SK-N-SH (cell line): ENCODE measurements around the gene BEST1. TPM values are rescaled to one million over a fixed set of nuclear protein-coding genes. Genes with fewer than 3 reads are reported as not detected.
A peak's percentile ranks its signal among the peaks of the same experiment; 100 is the strongest.

Experiments
- CTCF ChIA-PET: fragments of 300-600, 350-600 bp; formaldehyde crosslinking; extraction: SDS; loops from one replicate; lab custom pipeline; 2021; lab: Yijun Ruan, JAX
- POLR2A ChIA-PET: fragments of 350-600 bp; sonication (Branson Sonifier 250); formaldehyde crosslinking; extraction: SDS; loops from one replicate; lab custom pipeline; 2020; ENCODE audit warnings: antibody characterized with exemption, inconsistent platforms; lab: Yijun Ruan, JAX
- DNase-seq: peaks from one replicate; pipeline ENCODE4 v3.0.0; 2012
- H2AFZ ChIP-seq: fragments of 200-600 bp; sonication (generic); 2 replicates; pipeline ENCODE4 v1.8.1; 2016; ENCODE audit warnings: antibody characterized with exemption, mild to moderate bottlenecking, low read depth
- H3F3A ChIP-seq: fragments of 200-600 bp; sonication (generic); replicated peaks from 2 replicates; pipeline ENCODE3; 2016; ENCODE audit warnings: antibody characterized with exemption, mild to moderate bottlenecking; ENCODE audit not compliant: insufficient read depth
- H3K27ac ChIP-seq, 2 experiments: fragments of 200-500 bp in 1 of 2; fragments of 200-600 bp in 1 of 2; sonication (Bioruptor generic) in 1 of 2; sonication (generic), shearing (Covaris generic) in 1 of 2; 2 replicates each; pipeline versions ENCODE4 v1.5.1 to v1.6.1; 2014 to 2016; ENCODE audit warnings: low read depth in 2 of 2, inconsistent platforms in 1 of 2, low read length in 1 of 2, mild to moderate bottlenecking in 1 of 2, mixed read lengths in 1 of 2
- H3K27me3 ChIP-seq: fragments of 200-600 bp; sonication (generic), shearing (Covaris generic); 2 replicates; pipeline ENCODE4 v1.6.1; 2016; ENCODE audit warnings: mixed run types; ENCODE audit not compliant: insufficient read depth
- H3K36me3 ChIP-seq, 2 experiments: fragments of 200-500 bp in 1 of 2; fragments of 200-600 bp in 1 of 2; sonication (Bioruptor generic) in 1 of 2; sonication (generic) in 1 of 2; replicated peaks in 1 of 2; 2 replicates each; pipeline versions ENCODE3 to v1.5.1; 2014 to 2016; ENCODE audit warnings: low read length in 1 of 2, mild to moderate bottlenecking in 1 of 2; ENCODE audit not compliant: insufficient read depth in 2 of 2, control insufficient read depth in 1 of 2
- H3K4me1 ChIP-seq, 2 experiments: fragments of 200-500 bp in 1 of 2; fragments of 200-600 bp in 1 of 2; sonication (Bioruptor generic) in 1 of 2; sonication (generic), shearing (Covaris generic) in 1 of 2; 2 replicates each; pipeline versions ENCODE4 v1.5.1 to v1.6.1; 2014 to 2016; ENCODE audit warnings: low read depth in 1 of 2, low read length in 1 of 2, mixed run types in 1 of 2; ENCODE audit not compliant: insufficient read depth in 2 of 2, control insufficient read depth in 1 of 2
- H3K4me2 ChIP-seq: fragments of 200-600 bp; sonication (generic), shearing (Covaris generic); 2 replicates; pipeline ENCODE4 v1.6.1; 2017; ENCODE audit warnings: mixed run types
- H3K4me3 ChIP-seq, 2 experiments: fragments of 200-500 bp in 1 of 2; fragments of 200-600 bp in 1 of 2; sonication (Bioruptor generic) in 1 of 2; sonication (generic), shearing (Covaris generic) in 1 of 2; 2 replicates each; pipeline versions ENCODE4 v1.5.1 to v1.8.1; 2014 to 2016; ENCODE audit warnings: low read depth in 2 of 2, inconsistent platforms in 1 of 2, low read length in 1 of 2, mild to moderate bottlenecking in 1 of 2, mixed read lengths in 1 of 2, moderate library complexity in 1 of 2
- H3K79me2 ChIP-seq: fragments of 200-600 bp; sonication (generic); 2 replicates; pipeline ENCODE4 v1.8.1; 2017; ENCODE audit warnings: mild to moderate bottlenecking; ENCODE audit not compliant: insufficient read depth
- H3K9ac ChIP-seq: fragments of 200-600 bp; sonication (generic); 2 replicates; pipeline ENCODE4 v1.6.1; 2017; ENCODE audit warnings: mixed run types
- H3K9me2 ChIP-seq: fragments of 200-600 bp; sonication (generic); 2 replicates; pipeline ENCODE4 v1.6.1; 2017; ENCODE audit warnings: mixed run types
- H3K9me3 ChIP-seq: fragments of 200-600 bp; sonication (generic); 2 replicates; pipeline ENCODE4 v1.6.1; 2017; ENCODE audit warnings: mixed run types, mild to moderate bottlenecking, moderate library complexity
- H4K20me1 ChIP-seq: fragments of 200-600 bp; sonication (generic); 2 replicates; pipeline ENCODE4 v1.6.1; 2017; ENCODE audit warnings: mild to moderate bottlenecking, mixed run types; ENCODE audit not compliant: insufficient read depth
- ELF1 ChIP-seq: IDR thresholded peaks from 2 replicates; pipeline ENCODE4 v1.4.0; 2012
- EP300 ChIP-seq, 2 experiments: IDR thresholded peaks; 2 replicates each; pipeline versions ENCODE4 v1.4.0 to v1.6.1; 2012; ENCODE audit warnings: borderline replicate concordance in 1 of 2, low read depth in 1 of 2, low read length in 1 of 2
- FOSL2 ChIP-seq: IDR thresholded peaks from 2 replicates; pipeline ENCODE4 v1.4.0; 2012; ENCODE audit warnings: low read depth, mild to moderate bottlenecking, moderate library complexity, borderline replicate concordance
- GABPA ChIP-seq: IDR thresholded peaks from 2 replicates; pipeline ENCODE4 v1.4.0; 2012; ENCODE audit warnings: low read depth, mild to moderate bottlenecking
- GATA2 ChIP-seq: sonication (generic); formaldehyde crosslinking; IDR thresholded peaks from 2 replicates; pipeline ENCODE4 v1.5.0; 2020; ENCODE audit warnings: mild to moderate bottlenecking, missing genetic modification reagents
- JUND ChIP-seq: IDR thresholded peaks from 2 replicates; pipeline ENCODE4 v1.4.0; 2012
- MXI1 ChIP-seq: IDR thresholded peaks from 2 replicates; pipeline ENCODE4 v1.6.1; 2012; ENCODE audit warnings: mild to moderate bottlenecking, low read depth, low read length, improper control_type of control experiment
- POLR2AphosphoS5 ChIP-seq: IDR thresholded peaks from 2 replicates; pipeline ENCODE4 v1.6.1; 2012; ENCODE audit warnings: low read depth, low read length
- RCOR1 ChIP-seq: fragments of 150-350 bp; IDR thresholded peaks from 2 replicates; pipeline ENCODE4 v1.6.1; 2017; ENCODE audit warnings: antibody characterized with exemption, low read length
- TCF12 ChIP-seq: IDR thresholded peaks from 2 replicates; pipeline ENCODE4 v1.4.0; 2012
- WGBS: methylation state at CpG from one replicate; pipeline ENCODE4 v1.1.6; 2017; ENCODE audit warnings: low lambda C conversion rate; 5-methylcytosine and 5-hydroxymethylcytosine counted together
- polyA plus RNA-seq, 3 experiments: library from polyadenylated mRNA; depleted of rRNA; stranded (reverse); fragments of >200 nt; gene quantifications; 2 replicates each; pipeline ENCODE4 v1.2.3, GENCODE V29; 2012
- TF ChIP-seq, protein P1 (sequence below): fragments of 150-350 bp; IDR thresholded peaks from 2 replicates; pipeline ENCODE4 v1.6.1; 2017; ENCODE audit warnings: antibody characterized with exemption, low read length, low read depth, borderline replicate concordance
- TF ChIP-seq, protein P2 (sequence below): IDR thresholded peaks from 2 replicates; pipeline ENCODE4 v1.4.0; 2012; ENCODE audit warnings: low read depth, borderline replicate concordance
- TF ChIP-seq, protein P3 (sequence below): fragments of 200-600 bp; sonication (generic); IDR thresholded peaks from 2 replicates; pipeline ENCODE4 v1.6.1; 2017; ENCODE audit warnings: antibody characterized with exemption, mild to moderate bottlenecking, moderate library complexity
- TF ChIP-seq, protein P4 (sequence below): IDR thresholded peaks from 2 replicates; pipeline ENCODE4; 2012
- TF ChIP-seq, protein P5 (sequence below): IDR thresholded peaks from 2 replicates; pipeline ENCODE4 v1.4.0; 2012; ENCODE audit warnings: low read depth, borderline replicate concordance
- TF ChIP-seq, protein P6 (sequence below): fragments of 150-350 bp; IDR thresholded peaks from 2 replicates; pipeline ENCODE4 v1.6.1; 2016; ENCODE audit warnings: mild to moderate bottlenecking, low read depth, low read length

BEST1 gene
- polyA plus RNA-seq, 1 of the 3 experiments (the other 2 are of a cell fraction) = 0.30 TPM

DNA sequence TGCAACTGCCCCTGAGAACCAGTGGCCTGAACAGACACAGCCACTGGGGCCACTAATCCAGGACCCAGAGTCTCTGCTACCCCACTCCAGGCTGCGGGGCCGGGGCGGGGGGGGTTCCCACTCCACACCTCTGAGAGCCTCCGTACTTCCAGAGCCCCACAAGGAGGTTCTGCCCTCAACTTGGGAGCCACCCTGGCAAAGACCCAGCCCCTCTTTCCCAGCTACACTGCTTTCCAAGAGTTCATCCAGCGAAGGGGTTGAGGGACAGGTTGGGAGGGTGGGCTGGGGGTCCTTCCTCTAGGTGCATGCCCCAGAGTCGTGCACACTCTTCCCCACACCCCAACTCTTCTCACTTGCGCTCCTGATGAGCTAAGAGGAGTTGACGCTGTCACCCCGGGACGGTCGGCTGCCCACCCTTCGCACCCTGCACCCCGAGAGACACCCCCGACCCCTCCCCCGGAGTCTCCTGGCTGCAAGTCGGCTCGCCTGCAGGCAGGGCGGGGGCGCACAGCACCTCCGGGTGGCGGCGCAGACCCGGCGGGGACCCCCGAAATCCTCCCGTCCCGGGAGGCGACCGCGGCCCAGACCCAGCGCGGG, 33.3 kb upstream of the BEST1 start:
- CTCF ChIA-PET = interaction anchor here (0.9 to 5.9 kb wide), 6 partner anchors 8 to 191 kb away, joined by 3 to 85 read pairs (median 4); no protein-coding TSS in a partner anchor
- H3K79me2 ChIP-seq = no peaks in the 10 kb centered on the region

DNA sequence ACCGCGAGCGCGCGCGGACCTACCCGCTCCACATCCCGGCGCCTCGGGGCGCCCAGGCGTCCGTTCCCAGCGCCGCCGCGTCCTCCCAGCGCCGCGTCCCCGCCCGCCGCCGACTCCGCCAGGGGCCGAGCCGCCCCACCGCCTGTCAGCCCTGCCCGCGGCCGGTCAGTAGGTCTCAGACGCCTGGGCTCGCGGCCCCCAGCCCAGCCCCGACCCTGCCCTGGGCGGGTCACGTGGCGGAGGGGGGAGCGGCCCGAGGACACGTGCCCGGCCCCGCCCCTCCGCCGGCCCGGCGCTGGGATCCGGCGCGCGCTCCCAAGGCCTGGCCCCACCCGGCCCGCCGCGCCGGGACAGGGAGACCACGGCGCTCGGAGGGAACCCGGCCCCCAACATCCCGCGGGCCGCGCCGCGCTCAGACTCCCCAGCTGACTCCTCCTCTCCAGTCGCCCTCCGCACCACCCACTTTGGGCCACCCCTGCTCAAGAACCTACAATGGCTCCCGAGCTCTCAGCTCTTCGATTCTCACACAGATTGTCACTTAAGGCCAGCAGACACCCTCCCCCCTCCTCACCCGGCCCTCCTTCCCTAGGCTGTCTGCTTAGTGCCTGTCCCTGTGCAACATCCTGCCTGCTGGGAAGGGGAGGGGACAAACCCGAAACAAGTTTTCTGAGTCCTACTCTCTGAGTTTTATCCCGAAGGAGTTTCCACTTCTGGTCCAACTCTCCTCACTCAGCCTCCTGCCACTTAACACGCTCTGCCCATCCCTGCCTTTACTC, 32.6 kb upstream of the BEST1 start, which contains the start of gene RAB3IL1:
Gene RAB3IL1, minus strand, starts transcription at position 233 of the 776 bp plus-strand sequence. Its CDS starts 199 bp downstream, at position 34.
- Histone ChIP-seq H3K4me3 (peak within 1 kb of the TSS; percentile 59 to 65), H3K9ac (peak within 1 kb of the TSS; percentile 53; the same call in 1 of the 2 replicates), H3K27ac (no peak within 1 kb of the TSS; a peak in 1 of 4 replicates), H3K4me2 (peak within 1 kb of the TSS; percentile 88), H3K9me3 (no peaks in the 10 kb centered on the region), H3K9me2 (no peaks in the 10 kb centered on the region), H2AFZ (peak within 1 kb of the TSS; percentile 57; the same call in 1 of the 2 replicates), H3K4me1 (peaks cover 5 to 30% of the 10 kb centered on the region in 2 experiments; a peak in 3 of 4 replicates), H3F3A (no peaks in the 10 kb centered on the region), H4K20me1 (no peaks in the 10 kb centered on the region), H3K27me3 (no peaks in the 10 kb centered on the region), H3K36me3 (no peaks in the 10 kb centered on the region), H3K79me2 (no peaks in the 10 kb centered on the region)
- 30% methylated on average over 7 of the region's 74 CpGs for WGBS
- ChIA-PET CTCF (interaction anchor here (0.6 to 5.9 kb wide), 5 partner anchors 9 to 164 kb away, joined by 3 to 85 read pairs (median 4); no protein-coding TSS in a partner anchor), POLR2A (interaction anchor here (0.6 kb wide), 1 partner anchor 21 kb away, joined by 3 read pairs; no protein-coding TSS in a partner anchor)
- DNase-seq = peak; percentile 94
- TF ChIP-seq GATA2 (CRISPR knock-in tag) (no peak), FOSL2 (no peak), JUND (no peak), POLR2AphosphoS5 (no peak), MXI1 (peak; percentile 76), RCOR1 (no peak), EP300 (IDR thresholded peaks at IDR 0.05; ENCODE audit: borderline replicate concordance in 1 of 2, low read depth in 1 of 2, low read length in 1 of 2) (no peak), TCF12 (no peak), GABPA (no peak)
- TF ChIP-seq, protein P1, sequence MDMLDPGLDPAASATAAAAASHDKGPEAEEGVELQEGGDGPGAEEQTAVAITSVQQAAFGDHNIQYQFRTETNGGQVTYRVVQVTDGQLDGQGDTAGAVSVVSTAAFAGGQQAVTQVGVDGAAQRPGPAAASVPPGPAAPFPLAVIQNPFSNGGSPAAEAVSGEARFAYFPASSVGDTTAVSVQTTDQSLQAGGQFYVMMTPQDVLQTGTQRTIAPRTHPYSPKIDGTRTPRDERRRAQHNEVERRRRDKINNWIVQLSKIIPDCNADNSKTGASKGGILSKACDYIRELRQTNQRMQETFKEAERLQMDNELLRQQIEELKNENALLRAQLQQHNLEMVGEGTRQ = peak; percentile 79
- TF ChIP-seq, protein P2, sequence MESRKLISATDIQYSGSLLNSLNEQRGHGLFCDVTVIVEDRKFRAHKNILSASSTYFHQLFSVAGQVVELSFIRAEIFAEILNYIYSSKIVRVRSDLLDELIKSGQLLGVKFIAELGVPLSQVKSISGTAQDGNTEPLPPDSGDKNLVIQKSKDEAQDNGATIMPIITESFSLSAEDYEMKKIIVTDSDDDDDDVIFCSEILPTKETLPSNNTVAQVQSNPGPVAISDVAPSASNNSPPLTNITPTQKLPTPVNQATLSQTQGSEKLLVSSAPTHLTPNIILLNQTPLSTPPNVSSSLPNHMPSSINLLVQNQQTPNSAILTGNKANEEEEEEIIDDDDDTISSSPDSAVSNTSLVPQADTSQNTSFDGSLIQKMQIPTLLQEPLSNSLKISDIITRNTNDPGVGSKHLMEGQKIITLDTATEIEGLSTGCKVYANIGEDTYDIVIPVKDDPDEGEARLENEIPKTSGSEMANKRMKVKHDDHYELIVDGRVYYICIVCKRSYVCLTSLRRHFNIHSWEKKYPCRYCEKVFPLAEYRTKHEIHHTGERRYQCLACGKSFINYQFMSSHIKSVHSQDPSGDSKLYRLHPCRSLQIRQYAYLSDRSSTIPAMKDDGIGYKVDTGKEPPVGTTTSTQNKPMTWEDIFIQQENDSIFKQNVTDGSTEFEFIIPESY = no peak
- TF ChIP-seq, protein P3, sequence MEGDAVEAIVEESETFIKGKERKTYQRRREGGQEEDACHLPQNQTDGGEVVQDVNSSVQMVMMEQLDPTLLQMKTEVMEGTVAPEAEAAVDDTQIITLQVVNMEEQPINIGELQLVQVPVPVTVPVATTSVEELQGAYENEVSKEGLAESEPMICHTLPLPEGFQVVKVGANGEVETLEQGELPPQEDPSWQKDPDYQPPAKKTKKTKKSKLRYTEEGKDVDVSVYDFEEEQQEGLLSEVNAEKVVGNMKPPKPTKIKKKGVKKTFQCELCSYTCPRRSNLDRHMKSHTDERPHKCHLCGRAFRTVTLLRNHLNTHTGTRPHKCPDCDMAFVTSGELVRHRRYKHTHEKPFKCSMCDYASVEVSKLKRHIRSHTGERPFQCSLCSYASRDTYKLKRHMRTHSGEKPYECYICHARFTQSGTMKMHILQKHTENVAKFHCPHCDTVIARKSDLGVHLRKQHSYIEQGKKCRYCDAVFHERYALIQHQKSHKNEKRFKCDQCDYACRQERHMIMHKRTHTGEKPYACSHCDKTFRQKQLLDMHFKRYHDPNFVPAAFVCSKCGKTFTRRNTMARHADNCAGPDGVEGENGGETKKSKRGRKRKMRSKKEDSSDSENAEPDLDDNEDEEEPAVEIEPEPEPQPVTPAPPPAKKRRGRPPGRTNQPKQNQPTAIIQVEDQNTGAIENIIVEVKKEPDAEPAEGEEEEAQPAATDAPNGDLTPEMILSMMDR = no peak
- TF ChIP-seq, protein P4, sequence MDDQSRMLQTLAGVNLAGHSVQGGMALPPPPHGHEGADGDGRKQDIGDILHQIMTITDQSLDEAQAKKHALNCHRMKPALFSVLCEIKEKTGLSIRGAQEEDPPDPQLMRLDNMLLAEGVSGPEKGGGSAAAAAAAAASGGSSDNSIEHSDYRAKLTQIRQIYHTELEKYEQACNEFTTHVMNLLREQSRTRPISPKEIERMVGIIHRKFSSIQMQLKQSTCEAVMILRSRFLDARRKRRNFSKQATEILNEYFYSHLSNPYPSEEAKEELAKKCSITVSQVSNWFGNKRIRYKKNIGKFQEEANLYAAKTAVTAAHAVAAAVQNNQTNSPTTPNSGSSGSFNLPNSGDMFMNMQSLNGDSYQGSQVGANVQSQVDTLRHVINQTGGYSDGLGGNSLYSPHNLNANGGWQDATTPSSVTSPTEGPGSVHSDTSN = no peak
- TF ChIP-seq, protein P5, sequence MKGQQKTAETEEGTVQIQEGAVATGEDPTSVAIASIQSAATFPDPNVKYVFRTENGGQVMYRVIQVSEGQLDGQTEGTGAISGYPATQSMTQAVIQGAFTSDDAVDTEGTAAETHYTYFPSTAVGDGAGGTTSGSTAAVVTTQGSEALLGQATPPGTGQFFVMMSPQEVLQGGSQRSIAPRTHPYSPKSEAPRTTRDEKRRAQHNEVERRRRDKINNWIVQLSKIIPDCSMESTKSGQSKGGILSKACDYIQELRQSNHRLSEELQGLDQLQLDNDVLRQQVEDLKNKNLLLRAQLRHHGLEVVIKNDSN = peak; percentile 87

More for the DNA sequence above, 33.3 kb upstream of the BEST1 start:
- peak overlapping the region; percentile 56; the same call in 1 of the 2 replicates for H2AFZ ChIP-seq
- TF ChIP-seq ELF1 (no peak), GATA2 (CRISPR knock-in tag) (no peak)
- TF ChIP-seq, protein P6, sequence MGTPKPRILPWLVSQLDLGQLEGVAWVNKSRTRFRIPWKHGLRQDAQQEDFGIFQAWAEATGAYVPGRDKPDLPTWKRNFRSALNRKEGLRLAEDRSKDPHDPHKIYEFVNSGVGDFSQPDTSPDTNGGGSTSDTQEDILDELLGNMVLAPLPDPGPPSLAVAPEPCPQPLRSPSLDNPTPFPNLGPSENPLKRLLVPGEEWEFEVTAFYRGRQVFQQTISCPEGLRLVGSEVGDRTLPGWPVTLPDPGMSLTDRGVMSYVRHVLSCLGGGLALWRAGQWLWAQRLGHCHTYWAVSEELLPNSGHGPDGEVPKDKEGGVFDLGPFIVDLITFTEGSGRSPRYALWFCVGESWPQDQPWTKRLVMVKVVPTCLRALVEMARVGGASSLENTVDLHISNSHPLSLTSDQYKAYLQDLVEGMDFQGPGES = no peak
- H3K27me3 ChIP-seq = no peaks in the 10 kb centered on the region
- H4K20me1 ChIP-seq = no peaks in the 10 kb centered on the region
- H3K9me3 ChIP-seq = no peaks in the 10 kb centered on the region
- no peaks in the 10 kb centered on the region for H3F3A ChIP-seq
- H3K4me2 ChIP-seq = peak overlapping the region; percentile 88
- 32% methylated on average over 17 of the region's 32 CpGs for WGBS
- H3K4me3 ChIP-seq = peak overlapping the region; percentile 59 to 65
- POLR2A ChIA-PET = interaction anchor here (0.6 kb wide), 1 partner anchor 20 kb away, joined by 3 read pairs; no protein-coding TSS in a partner anchor
- no peaks in the 10 kb centered on the region for H3K36me3 ChIP-seq
- H3K27ac ChIP-seq = no peak overlapping the region
- H3K4me1 ChIP-seq = peaks cover 0 to 27% of the 10 kb centered on the region in 2 experiments; a peak in 1 of 4 replicates
- H3K9me2 ChIP-seq = no peaks in the 10 kb centered on the region
- peak; percentile 59 for DNase-seq
- H3K9ac ChIP-seq = peak overlapping the region; percentile 53; the same call in 1 of the 2 replicates
